Activated B cell treated with CpG ODN at 0.5 μM for 24 hours (primary cell): ENCODE results near the gene CFDP1. TPM values are rescaled to one million over a fixed set of nuclear protein-coding genes. Genes with fewer than 3 reads are reported as not detected.

ENCODE experiments used
- ATAC-seq: fragments of 200-7000 bp; cut with Tn5 transposase; one replicate; pipeline ENCODE4 v1.10.0; 2021; ENCODE audit warnings: low read depth, mild to moderate bottlenecking, moderate library complexity
- CTCF ChIA-PET: fragments of 350-600 bp; sonication (Branson Sonifier 250); formaldehyde crosslinking; loops from one replicate; lab custom pipeline; 2021; ENCODE audit warnings: antibody characterized with exemption; lab: Charles Lee
- POLR2A ChIA-PET: fragments of 350-600 bp; sonication (Branson Sonifier 250); formaldehyde crosslinking; loops from one replicate; lab custom pipeline; 2021; ENCODE audit warnings: antibody characterized with exemption; lab: Charles Lee
- DNase-seq: peaks from one replicate; pipeline ENCODE4 v3.0.0; 2022
- H3K27ac Mint-ChIP-seq: one replicate; pipeline ENCODE4 v1.8.0; 2020; ENCODE audit warnings: mixed read lengths
- H3K27me3 Mint-ChIP-seq: one replicate; pipeline ENCODE4 v1.8.0; 2021; ENCODE audit warnings: mixed read lengths
- H3K36me3 Mint-ChIP-seq: one replicate; pipeline ENCODE4 v1.8.0; 2021; ENCODE audit warnings: low read depth, mixed read lengths
- H3K4me1 Mint-ChIP-seq: one replicate; pipeline ENCODE4 v1.8.0; 2021; ENCODE audit warnings: mixed read lengths
- H3K4me3 Mint-ChIP-seq: one replicate; pipeline ENCODE4 v1.8.0; 2020; ENCODE audit warnings: mild to moderate bottlenecking, mixed read lengths
- H3K9me3 Mint-ChIP-seq: one replicate; pipeline ENCODE4 v1.8.0; 2020; ENCODE audit warnings: mixed read lengths
- intact Hi-C: fragments of 100-400 bp; cut with micrococcal nuclease; formaldehyde crosslinking; loops from one replicate; pipeline ENCODE4 v1.15.1; 2024
- total RNA-seq: library from RNA; stranded (reverse); gene quantifications from 2 replicates; pipeline ENCODE4 v1.2.3, GENCODE V29; 2022
- TF ChIP-seq, protein P1 (sequence below): fragments of 200-600 bp; IDR thresholded peaks from one replicate; pipeline ENCODE4 v1.8.0; 2022; ENCODE audit warnings: antibody characterized with exemption, mild to moderate bottlenecking

CFDP1 gene
- total RNA-seq, 1 donor from 2014 or later, result 32.0 TPM

DNA sequence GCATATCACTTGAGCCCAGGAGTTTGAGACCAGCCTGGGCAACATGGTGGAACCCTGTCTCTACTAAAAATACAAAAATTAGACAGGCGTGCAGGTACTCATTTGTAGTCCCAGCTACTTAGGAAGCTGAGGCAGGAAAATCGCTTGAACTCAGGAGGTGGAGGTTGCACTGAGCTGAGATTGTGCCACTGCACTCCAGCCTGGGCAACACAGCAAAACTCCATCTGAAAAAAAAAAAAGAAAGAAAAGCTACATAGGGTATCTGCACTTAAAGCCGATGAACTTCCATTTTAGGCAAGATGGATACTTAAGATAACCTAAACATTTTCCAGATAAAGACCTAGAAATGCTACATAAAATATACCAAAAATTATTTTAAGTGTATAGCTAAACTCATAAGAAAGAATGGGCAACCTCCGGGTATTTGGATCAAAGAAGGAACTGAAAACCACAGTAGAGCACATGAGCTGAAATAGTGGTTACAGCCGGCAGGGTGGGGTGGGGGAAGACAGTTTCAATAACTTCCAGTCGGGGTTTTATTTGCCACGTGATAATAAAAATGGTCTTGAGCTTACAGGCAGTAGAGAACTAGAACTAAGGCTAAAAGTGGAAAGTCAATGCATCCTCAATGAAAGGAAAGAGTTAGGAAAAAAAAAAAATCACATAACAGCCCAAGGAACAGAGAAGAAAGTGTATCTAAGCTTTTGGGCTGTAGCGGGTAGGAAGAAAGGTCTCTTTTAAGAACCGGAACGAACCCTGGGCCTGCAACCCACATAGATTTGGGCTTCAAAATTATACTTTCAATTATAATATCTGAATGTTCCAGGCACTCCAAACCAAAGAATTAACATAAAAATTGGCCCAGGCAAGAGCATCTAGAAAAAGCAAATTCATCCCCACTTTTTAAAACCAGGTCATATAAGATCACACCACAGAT, 53.1 kb downstream of the CFDP1 start:
- H3K4me1 Mint-ChIP-seq, result peaks cover 28% of the 10 kb centered on the region
- peak; percentile 97 for ATAC-seq
- DNase-seq, result peak; percentile 37
- TF ChIP-seq, protein P1, sequence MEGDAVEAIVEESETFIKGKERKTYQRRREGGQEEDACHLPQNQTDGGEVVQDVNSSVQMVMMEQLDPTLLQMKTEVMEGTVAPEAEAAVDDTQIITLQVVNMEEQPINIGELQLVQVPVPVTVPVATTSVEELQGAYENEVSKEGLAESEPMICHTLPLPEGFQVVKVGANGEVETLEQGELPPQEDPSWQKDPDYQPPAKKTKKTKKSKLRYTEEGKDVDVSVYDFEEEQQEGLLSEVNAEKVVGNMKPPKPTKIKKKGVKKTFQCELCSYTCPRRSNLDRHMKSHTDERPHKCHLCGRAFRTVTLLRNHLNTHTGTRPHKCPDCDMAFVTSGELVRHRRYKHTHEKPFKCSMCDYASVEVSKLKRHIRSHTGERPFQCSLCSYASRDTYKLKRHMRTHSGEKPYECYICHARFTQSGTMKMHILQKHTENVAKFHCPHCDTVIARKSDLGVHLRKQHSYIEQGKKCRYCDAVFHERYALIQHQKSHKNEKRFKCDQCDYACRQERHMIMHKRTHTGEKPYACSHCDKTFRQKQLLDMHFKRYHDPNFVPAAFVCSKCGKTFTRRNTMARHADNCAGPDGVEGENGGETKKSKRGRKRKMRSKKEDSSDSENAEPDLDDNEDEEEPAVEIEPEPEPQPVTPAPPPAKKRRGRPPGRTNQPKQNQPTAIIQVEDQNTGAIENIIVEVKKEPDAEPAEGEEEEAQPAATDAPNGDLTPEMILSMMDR, result no peak
- CTCF ChIA-PET, result interaction anchor here (0.9 to 4.6 kb wide), 6 partner anchors 144 to 269 kb away, joined by 3 to 21 read pairs (median 4); no protein-coding TSS in a partner anchor
- H3K9me3 Mint-ChIP-seq, result no peaks in the 10 kb centered on the region
- H3K4me3 Mint-ChIP-seq, result peak overlapping the region; percentile 48
- intact Hi-C loops, result loop anchor here (1.0 to 10.0 kb wide), 7 partner anchors 53 to 1810 kb away; partner anchors contain the start of genes CFDP1, CTRB1, GABARAPL2 and MLKL
- no peak overlapping the region for H3K27ac Mint-ChIP-seq
- peaks cover 26% of the 10 kb centered on the region for H3K36me3 Mint-ChIP-seq
- POLR2A ChIA-PET, result interaction anchor here (0.6 to 1.3 kb wide), 7 partner anchors 54 to 268 kb away, joined by 3 to 8 read pairs (median 4); no protein-coding TSS in a partner anchor
- H3K27me3 Mint-ChIP-seq, result peaks cover 70% of the 10 kb centered on the region

DNA sequence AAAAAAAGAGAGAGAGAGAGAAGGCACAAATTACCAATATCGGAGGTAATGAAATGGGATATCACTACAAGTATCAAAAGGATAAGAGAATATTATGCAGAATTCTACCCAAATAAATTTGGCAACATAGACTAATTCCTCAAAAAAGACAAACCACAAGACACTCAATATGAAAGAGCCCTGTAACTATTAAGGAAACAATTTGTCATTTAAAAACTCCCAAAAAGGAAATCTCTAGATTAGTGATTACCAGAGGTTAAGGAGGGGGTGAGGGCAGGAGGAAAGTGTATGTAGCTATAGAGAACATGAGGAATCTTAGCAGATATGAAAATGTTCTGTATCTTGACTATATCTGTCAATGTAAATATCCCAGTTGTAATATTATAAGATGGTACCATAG, 54.0 kb downstream of the CFDP1 start:
- Mint-ChIP-seq H3K4me1 (peaks cover 28% of the 10 kb centered on the region), H3K4me3 (no peak overlapping the region), H3K27me3 (peaks cover 72% of the 10 kb centered on the region), H3K27ac (no peak overlapping the region), H3K9me3 (no peaks in the 10 kb centered on the region), H3K36me3 (peaks cover 30% of the 10 kb centered on the region)
- no peak for DNase-seq
- intact Hi-C loops, result no loop called here
- CTCF ChIA-PET, result interaction anchor here (0.6 to 4.6 kb wide), 6 partner anchors 10 to 182 kb away, joined by 3 to 21 read pairs (median 4); no protein-coding TSS in a partner anchor
- TF ChIP-seq, protein P1, result no peak
- no peak for ATAC-seq
- POLR2A ChIA-PET, result interaction anchor here (1.3 kb wide), 1 partner anchor 74 kb away, joined by 3 read pairs; no protein-coding TSS in a partner anchor

DNA sequence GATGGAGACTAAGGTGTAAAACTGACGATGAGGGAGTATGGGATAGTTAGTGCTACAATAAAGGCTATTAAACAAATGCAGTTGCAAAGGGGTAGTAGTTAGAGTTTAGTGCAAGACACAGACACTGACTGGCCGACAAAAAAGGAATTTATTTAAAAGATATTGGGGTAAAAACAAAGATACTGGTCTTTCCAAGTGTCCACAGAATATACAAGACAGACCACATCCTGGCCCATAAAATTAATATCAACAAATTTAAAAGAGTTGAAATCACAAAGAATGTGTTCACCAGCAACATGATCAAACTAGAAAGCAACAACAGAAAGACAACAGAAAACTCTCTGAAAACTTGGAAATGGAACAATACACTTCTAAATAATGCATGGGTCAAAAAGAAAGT, 54.7 kb downstream of the CFDP1 start:
- Mint-ChIP-seq H3K4me1 (peaks cover 28% of the 10 kb centered on the region), H3K4me3 (no peak overlapping the region), H3K27me3 (peaks cover 69% of the 10 kb centered on the region), H3K9me3 (no peaks in the 10 kb centered on the region), H3K27ac (no peak overlapping the region), H3K36me3 (peaks cover 30% of the 10 kb centered on the region)
- intact Hi-C loops, result no loop called here
- POLR2A ChIA-PET, result no interaction called here
- no peak for DNase-seq
- no peak for ATAC-seq
- TF ChIP-seq, protein P1, result no peak
- CTCF ChIA-PET, result interaction anchor here (0.7 to 4.6 kb wide), 6 partner anchors 11 to 181 kb away, joined by 3 to 21 read pairs (median 4); no protein-coding TSS in a partner anchor

DNA sequence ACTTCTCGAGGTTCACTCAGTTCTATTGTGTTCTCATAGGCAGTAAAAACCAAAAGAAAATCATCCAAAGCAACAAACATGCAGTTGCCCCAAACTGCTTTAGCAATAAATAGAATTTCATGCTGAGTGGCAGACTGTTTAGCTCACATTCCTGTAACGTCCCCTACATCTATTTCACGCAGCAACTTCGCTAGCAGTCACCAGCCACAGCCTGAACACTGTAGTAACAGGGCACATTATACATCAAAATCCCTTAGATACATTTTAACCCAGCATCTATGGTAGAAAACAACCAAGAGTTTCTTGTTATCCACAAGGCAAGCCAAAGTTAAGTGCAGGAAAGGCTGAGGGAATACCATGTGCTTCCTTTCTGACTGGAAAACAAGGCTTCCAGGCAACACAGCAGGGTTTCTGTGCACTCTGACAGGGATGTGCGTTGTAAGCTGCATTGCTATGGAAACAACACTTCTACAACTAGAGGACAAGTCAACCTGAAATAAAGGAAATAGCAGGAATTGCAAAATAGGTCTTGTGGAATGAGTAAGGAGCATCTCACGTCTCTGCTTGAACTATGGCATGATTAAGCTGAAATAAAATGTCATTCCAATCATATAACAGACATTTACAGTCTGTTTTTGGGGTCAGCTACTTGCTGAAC, 55.4 kb downstream of the CFDP1 start:
- peaks cover 28% of the 10 kb centered on the region for H3K4me1 Mint-ChIP-seq
- no peak overlapping the region for H3K27ac Mint-ChIP-seq
- peaks cover 69% of the 10 kb centered on the region for H3K27me3 Mint-ChIP-seq
- H3K9me3 Mint-ChIP-seq, result no peaks in the 10 kb centered on the region
- intact Hi-C loops, result no loop called here
- no peak for ATAC-seq
- peaks cover 32% of the 10 kb centered on the region for H3K36me3 Mint-ChIP-seq
- CTCF ChIA-PET, result interaction anchor here (0.7 to 1.7 kb wide), 5 partner anchors 12 to 180 kb away, joined by 3 to 7 read pairs (median 4); no protein-coding TSS in a partner anchor
- TF ChIP-seq, protein P1, result no peak
- POLR2A ChIA-PET, result no interaction called here
- DNase-seq, result no peak
- no peak overlapping the region for H3K4me3 Mint-ChIP-seq
